ENCODE data around the gene FANCI.

DNA sequence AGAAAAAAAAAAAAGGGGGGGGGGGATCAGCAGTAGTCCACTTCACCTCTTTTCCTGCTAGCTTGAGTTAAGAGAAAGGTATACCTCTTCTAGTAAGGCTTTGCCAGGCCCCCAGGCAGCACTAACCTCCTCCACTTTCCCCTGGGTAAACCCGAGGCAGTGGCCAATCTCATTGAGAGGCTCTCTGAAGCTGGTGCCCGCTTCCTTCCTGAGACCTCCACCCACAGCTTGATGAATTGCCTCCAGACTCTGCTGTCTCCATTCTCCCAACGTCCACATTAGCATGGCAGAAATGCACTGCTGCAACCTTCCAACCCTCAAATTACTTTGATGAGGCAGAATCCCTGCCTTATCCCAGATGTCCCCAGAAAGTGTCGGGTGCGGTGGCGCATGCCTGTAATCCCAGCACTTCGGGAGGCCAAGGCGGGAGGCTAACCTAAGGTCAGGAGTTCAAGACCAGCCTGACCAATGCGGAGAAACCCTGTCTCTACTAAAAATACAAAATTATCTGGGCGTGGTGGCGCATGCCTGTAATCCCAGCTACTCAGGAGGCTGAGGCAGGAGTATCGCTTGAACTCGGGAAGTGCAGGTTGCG, 37.7 kb upstream of the FANCI start:
- no peak for TF ChIP-seq POLR2AphosphoS5 (IDR thresholded peaks at IDR 0.05)
- TF ChIP-seq, protein P1, sequence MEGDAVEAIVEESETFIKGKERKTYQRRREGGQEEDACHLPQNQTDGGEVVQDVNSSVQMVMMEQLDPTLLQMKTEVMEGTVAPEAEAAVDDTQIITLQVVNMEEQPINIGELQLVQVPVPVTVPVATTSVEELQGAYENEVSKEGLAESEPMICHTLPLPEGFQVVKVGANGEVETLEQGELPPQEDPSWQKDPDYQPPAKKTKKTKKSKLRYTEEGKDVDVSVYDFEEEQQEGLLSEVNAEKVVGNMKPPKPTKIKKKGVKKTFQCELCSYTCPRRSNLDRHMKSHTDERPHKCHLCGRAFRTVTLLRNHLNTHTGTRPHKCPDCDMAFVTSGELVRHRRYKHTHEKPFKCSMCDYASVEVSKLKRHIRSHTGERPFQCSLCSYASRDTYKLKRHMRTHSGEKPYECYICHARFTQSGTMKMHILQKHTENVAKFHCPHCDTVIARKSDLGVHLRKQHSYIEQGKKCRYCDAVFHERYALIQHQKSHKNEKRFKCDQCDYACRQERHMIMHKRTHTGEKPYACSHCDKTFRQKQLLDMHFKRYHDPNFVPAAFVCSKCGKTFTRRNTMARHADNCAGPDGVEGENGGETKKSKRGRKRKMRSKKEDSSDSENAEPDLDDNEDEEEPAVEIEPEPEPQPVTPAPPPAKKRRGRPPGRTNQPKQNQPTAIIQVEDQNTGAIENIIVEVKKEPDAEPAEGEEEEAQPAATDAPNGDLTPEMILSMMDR (IDR thresholded peaks at IDR 0.05): no peak
- no peak for TF ChIP-seq POLR2A (IDR thresholded peaks at IDR 0.05)
